BLaER1 treated with 17β-estradiol and CSF1 and Interleukin-3, amounts not matched to agents 10 nM and 100 nM (cell line): ENCODE results near the gene FAM20B.

ENCODE experiments used
- H3K27ac ChIP-seq, 11 experiments: shearing (Covaris generic); formaldehyde crosslinking; 2 replicates each; pipeline ENCODE4 v1.8.1; 2022
- H3K27me3 ChIP-seq, 11 experiments: shearing (Covaris generic); formaldehyde crosslinking; 2 replicates each; pipeline ENCODE4 v1.8.1; 2022
- H3K36me3 ChIP-seq, 11 experiments: shearing (Covaris generic); formaldehyde crosslinking; 2 replicates each; pipeline ENCODE4 v1.8.1; 2022
- H3K4me1 ChIP-seq, 10 experiments: shearing (Covaris generic); formaldehyde crosslinking; 2 replicates each; pipeline ENCODE4 v1.8.1; 2022
- H3K4me2 ChIP-seq, 11 experiments: shearing (Covaris generic); formaldehyde crosslinking; 2 replicates each; pipeline ENCODE4 v1.8.1; 2022
- H3K4me3 ChIP-seq, 10 experiments: shearing (Covaris generic); formaldehyde crosslinking; 2 replicates each; pipeline ENCODE4 v1.8.1; 2022
- H3K9ac ChIP-seq, 11 experiments: shearing (Covaris generic); formaldehyde crosslinking; 2 replicates each; pipeline ENCODE4 v1.8.1; 2022
- H3K9me3 ChIP-seq, 11 experiments: shearing (Covaris generic); formaldehyde crosslinking; replicated peaks in 1 of 11; 2 replicates each; pipeline ENCODE4 v1.8.1; 2022
- H4K20me1 ChIP-seq, 11 experiments: shearing (Covaris generic); formaldehyde crosslinking; 2 replicates each; pipeline ENCODE4 v1.8.1; 2022
- Cebpa-rat ChIP-seq, 11 experiments: shearing (Covaris generic); IDR thresholded peaks; 2 replicates each; pipeline ENCODE4 v1.8.1; 2022

FAM20B gene

DNA sequence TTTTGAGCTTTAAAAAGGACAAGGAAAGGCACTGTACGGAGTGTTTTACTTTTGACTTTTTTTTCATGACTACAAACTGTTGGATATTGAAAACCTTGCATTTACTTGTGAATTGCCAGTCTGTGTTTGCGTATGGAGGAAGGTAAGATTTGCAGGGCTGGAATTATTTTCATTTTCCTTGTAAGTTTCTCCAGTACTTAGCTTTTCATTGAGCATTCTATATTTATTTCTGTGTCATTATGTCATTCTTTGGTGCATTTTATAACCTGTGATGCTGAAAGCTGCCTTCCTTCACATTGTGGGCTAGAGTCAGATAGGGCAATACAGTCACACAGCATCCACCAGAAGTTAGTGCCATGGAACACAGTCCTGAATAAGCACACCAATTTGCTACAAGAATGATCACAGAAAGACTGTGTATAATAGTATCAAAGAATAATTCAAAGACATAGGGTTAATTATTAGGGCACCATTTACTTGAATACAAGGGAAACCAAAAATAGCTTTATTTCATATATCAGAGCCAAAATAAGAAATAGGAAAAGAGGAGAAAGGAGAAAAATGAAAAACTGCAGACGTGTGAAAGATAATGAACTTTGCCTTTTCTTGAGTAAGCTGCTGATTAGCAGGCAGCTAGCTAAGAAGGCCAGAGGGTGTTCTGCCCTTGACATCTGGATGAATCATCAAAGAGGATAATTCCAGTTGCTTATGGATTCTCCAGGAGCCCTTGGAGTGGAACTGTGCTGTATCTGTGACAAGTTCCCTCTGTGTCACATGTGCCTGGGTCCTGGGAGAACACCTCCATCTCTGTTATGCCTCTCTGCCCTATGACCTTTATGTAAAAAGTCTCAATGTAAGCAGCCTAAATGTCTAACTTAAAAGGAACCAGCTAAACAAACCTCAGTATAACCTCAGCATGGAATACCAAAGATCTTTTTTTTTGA, 8.0 kb upstream of the FAM20B start:
- TF ChIP-seq Cebpa-rat (IDR thresholded peaks at IDR 0.05) = no peak
- Histone ChIP-seq H3K4me3 (no peak overlapping the region; a peak in 1 of 20 replicates), H4K20me1 (no peaks in the 10 kb centered on the region), H3K9me3 (no peaks in the 10 kb centered on the region), H3K4me1 (peaks cover 12 to 37% (median 15%) of the 10 kb centered on the region in 10 experiments), H3K27me3 (peaks cover 0 to 8% (median 0%) of the 10 kb centered on the region in 11 experiments; a peak in 4 of 22 replicates), H3K27ac (peak overlapping the region in 4 of 11 experiments; percentile 22 to 71 (median 51); a peak in 8 of 22 replicates), H3K9ac (peak overlapping the region in 3 of 11 experiments; percentile 23 to 57 (median 52); a peak in 3 of 22 replicates), H3K4me2 (peak overlapping the region; percentile 32 to 85 (median 61); a peak in 19 of 22 replicates), H3K36me3 (no peaks in the 10 kb centered on the region)

DNA sequence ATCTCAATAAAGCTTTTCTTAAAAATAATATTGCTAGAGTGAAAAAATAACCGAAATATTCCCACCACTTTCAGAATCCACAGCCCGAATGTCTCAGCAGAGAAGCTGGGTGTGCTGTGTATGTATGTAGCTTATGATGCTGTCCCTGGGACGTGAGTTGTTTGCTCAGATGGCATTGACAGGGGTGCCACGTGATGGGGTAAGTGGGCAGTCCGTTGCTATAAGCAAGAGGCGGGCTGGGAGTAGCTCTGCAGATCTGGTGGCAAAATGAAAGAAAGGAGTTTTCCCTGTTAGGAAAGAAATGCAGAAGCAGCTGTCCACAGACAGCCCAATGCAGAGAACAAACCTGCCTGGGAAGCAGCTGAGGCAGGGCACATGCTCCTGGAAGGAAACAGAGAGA, 3.8 kb upstream of the FAM20B start:
- Histone ChIP-seq H3K4me3 (no peak overlapping the region), H3K36me3 (no peaks in the 10 kb centered on the region), H3K4me1 (peaks cover 13 to 40% (median 24%) of the 10 kb centered on the region in 10 experiments), H3K4me2 (peak overlapping the region in 2 of 11 experiments; percentile 1 to 13; a peak in 1 of 22 replicates), H3K27me3 (peaks cover 0 to 8% (median 0%) of the 10 kb centered on the region in 11 experiments; a peak in 4 of 22 replicates), H4K20me1 (peaks cover 0 to 2% (median 0%) of the 10 kb centered on the region in 11 experiments; a peak in 4 of 22 replicates), H3K9ac (0 out of 22 replicates have a peak overlapping the region, but pooled peaks of 1 of the 11 experiments have one; percentile 14), H3K27ac (no peak overlapping the region), H3K9me3 (no peaks in the 10 kb centered on the region)
- no peak for TF ChIP-seq Cebpa-rat (IDR thresholded peaks at IDR 0.05)

DNA sequence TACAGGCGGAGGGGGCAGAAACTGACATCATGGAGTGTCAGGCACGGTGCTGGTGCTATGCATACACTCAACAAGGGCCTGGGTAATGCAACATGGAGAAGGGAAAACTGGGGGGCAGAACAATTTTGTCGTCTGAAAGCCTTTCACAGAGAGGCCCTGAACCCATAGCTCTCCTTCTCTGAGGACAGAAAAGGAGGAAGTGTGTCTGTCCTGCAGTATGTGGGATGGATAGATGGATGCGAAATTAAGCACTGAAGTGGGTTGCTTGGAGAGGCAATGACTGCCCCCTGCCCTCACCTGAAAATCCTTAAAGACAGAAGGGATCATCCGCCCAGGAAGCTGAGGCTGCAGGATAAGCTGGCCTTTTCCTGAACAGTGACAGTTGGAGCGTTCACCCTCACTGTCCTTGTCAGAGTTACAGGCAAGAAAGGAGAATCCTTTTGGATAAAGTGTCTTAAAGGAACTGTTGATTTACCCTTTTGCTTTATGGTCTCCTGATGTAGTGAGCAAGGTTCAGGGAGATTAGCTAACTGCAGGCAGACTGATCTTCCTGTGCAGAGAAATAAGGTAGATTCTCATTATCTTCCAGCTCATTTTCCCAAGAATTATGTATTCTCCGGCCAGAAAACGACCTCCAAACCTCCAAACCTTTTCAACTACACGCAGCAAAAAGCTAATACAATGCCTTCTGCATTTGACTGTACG, 1.6 kb upstream of the FAM20B start:
- H3K36me3 ChIP-seq = no peaks in the 10 kb centered on the region
- H3K4me2 ChIP-seq = peak overlapping the region in 6 of 11 experiments; percentile 1 to 25 (median 14); a peak in 6 of 22 replicates
- H3K27me3 ChIP-seq = peaks cover 0 to 3% (median 0%) of the 10 kb centered on the region in 11 experiments; a peak in 4 of 22 replicates
- no peaks in the 10 kb centered on the region for H3K9me3 ChIP-seq
- no peak for TF ChIP-seq Cebpa-rat (IDR thresholded peaks at IDR 0.05)
- H4K20me1 ChIP-seq = peaks cover 0 to 24% (median 7%) of the 10 kb centered on the region in 11 experiments; a peak in 17 of 22 replicates
- no peak overlapping the region for H3K4me3 ChIP-seq
- H3K27ac ChIP-seq = no peak overlapping the region
- peaks cover 22 to 47% (median 33%) of the 10 kb centered on the region in 10 experiments for H3K4me1 ChIP-seq
- no peak overlapping the region for H3K9ac ChIP-seq

DNA sequence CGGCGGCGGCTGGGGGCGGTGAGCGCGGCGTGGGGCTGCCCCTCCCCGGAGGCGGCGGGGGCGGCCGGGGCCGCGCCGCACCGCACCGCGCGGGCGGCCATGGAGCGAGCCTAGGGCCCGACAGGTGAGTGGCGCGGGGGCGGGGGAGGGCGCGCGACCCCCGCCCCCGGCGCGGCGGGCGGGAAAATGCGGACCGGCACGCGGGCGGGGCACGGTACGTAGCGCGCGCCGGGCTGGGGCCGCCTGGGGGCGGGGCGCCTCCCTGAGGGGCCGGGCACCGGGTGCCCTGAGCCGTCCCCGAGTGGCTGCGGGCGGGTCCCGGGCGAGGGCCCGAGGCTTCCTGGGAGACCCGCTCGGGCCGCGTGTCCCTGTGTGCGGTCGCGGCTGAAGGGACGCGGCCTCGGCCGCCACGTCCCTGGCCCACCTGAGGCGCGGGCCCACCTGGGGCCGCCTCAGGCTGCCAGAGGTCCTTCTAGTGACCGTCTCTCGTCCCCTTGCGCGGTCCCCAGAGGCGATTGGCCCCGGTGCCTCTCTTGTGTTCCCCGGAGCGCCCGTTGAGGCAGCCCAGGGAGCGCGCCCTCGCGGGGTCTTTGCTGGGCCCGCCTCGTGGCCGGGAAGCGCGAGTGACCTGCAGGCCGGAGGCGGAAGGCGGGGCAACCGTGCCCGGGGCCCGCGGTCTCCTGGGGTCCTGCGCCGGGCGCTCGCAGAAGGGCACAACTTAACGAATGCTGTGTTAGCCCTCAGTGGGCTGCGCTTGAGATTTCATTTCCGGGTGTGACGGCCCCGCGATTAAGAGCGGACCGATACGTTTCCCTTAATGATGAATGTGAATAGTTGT, 500 bp downstream of the FAM20B start:
- no peaks in the 10 kb centered on the region for H3K9me3 ChIP-seq

DNA sequence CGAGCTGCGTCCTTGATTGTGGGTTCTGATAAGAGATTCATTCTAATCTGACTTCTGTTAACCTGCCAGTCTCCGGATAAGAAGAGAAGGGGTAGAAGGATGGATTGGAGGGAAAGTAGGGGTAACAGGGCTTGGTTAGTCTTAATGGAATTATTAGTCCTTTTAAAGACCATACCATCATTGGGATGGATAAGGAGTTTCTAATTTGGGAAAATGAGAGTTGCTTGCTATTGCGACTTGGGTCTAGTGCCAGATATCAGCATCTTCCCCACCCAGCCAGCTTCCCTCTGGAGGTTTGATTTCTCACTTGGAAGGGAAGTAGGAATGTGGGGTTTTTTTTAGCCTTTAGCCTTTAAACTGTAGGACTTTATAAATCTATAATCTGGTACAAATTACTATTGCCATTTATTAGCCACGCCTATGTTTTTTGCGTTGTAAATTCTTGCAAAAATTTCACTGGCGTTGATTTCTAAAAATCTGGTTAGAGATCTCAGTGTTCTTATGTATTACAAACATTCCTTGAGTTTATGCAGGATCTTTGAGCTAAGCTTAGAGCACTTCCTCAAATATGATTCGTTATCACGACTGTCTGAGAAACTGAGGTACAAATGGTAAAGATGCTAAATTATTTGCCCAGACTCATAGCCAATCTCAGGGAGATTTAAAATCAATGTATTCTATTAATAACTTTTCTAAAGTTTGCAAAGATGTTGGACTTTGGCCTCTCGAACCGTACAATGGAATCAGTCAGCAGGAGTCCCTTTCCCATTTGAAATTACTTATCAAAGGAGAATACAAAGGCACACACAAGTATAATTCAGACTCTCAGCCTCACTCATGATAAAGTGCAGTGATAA, 1.3 kb downstream of the FAM20B start:
- H4K20me1 ChIP-seq = peaks cover 5 to 53% (median 33%) of the 10 kb centered on the region in 11 experiments; a peak in 20 of 22 replicates
- H3K9ac ChIP-seq = peak overlapping the region; percentile 94 to 99 (median 98)
- H3K27me3 ChIP-seq = no peaks in the 10 kb centered on the region
- H3K27ac ChIP-seq = peak overlapping the region; percentile 94 to 99 (median 97)
- no peaks in the 10 kb centered on the region for H3K9me3 ChIP-seq
- H3K4me3 ChIP-seq = peak overlapping the region; percentile 82 to 99 (median 94)
- TF ChIP-seq Cebpa-rat (IDR thresholded peaks at IDR 0.05) = no peak
- H3K36me3 ChIP-seq = no peaks in the 10 kb centered on the region
- H3K4me1 ChIP-seq = peaks cover 22 to 51% (median 38%) of the 10 kb centered on the region in 10 experiments
- peak overlapping the region; percentile 77 to 88 (median 86) for H3K4me2 ChIP-seq

More for the DNA sequence above, 500 bp downstream of the FAM20B start:
- Histone ChIP-seq H4K20me1 (peaks cover 0 to 45% (median 25%) of the 10 kb centered on the region in 11 experiments; a peak in 19 of 22 replicates), H3K4me1 (peaks cover 22 to 56% (median 38%) of the 10 kb centered on the region in 10 experiments), H3K27ac (peak overlapping the region; percentile 94 to 99 (median 97)), H3K4me3 (peak overlapping the region; percentile 82 to 99 (median 94)), H3K9ac (peak overlapping the region; percentile 94 to 99 (median 98)), H3K4me2 (peak overlapping the region; percentile 77 to 88 (median 86)), H3K27me3 (no peaks in the 10 kb centered on the region), H3K36me3 (no peaks in the 10 kb centered on the region)
- TF ChIP-seq Cebpa-rat (IDR thresholded peaks at IDR 0.05) = no peak

DNA sequence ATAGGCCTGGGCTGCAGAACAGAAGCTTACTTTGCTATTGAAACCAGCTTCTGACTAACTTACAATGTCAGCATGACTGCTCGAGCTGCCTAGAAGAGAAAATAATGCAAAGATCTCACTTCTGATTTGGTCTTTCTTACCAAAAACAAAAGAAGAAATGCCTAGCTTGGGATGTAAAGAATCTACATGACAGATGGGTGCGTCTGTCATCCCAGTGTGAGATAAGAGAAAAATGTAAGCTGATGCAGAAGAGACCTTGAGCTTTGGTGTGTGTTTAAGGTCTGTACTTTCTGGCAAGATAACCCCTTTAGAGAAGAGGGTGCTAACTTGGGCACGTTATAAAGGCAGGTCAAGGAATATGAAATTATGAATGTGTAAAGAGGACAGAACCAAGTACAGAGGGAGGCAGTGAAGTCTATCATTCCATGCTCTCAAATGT, 3.6 kb downstream of the FAM20B start:
- H3K4me2 ChIP-seq = peak overlapping the region in 9 of 11 experiments; percentile 4 to 84 (median 21); a peak in 9 of 22 replicates
- peaks cover 25 to 50% (median 36%) of the 10 kb centered on the region in 10 experiments for H3K4me1 ChIP-seq
- TF ChIP-seq Cebpa-rat (IDR thresholded peaks at IDR 0.05) = no peak

DNA sequence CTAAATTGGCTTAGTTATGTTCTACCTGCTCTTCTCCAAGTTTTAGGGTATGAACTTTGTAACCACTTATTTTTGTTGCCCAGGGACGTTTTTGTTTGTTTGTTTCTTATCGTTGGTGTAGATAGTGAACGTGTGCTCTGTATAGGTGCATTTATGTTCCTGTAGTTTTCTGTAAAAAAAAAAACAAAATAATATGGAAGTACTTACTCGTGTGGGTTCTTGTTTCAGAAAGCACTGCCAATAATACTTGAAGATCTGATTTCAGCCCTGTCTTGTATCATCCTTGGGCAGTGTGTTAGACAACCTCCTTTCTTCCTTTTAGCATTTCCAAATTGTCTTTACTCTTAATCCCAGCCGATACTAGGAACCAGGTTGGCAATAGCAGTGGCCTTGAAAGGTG, 4.4 kb downstream of the FAM20B start:
- Histone ChIP-seq H3K9ac (no peak overlapping the region), H3K27ac (no peak overlapping the region), H3K27me3 (no peaks in the 10 kb centered on the region), H4K20me1 (peaks cover 7 to 84% (median 58%) of the 10 kb centered on the region in 11 experiments; a peak in 20 of 22 replicates), H3K4me2 (peak overlapping the region in 2 of 11 experiments; percentile 73 to 84; a peak in 2 of 22 replicates), H3K9me3 (no peaks in the 10 kb centered on the region), H3K36me3 (0 out of 22 replicates have a peak, but pooled peaks cover 0 to 3% (median 0%) of the 10 kb centered on the region in 11 experiments), H3K4me3 (no peak overlapping the region), H3K4me1 (peaks cover 28 to 53% (median 39%) of the 10 kb centered on the region in 10 experiments)
- TF ChIP-seq Cebpa-rat (IDR thresholded peaks at IDR 0.05) = no peak

More for the DNA sequence above, 3.6 kb downstream of the FAM20B start:
- no peak overlapping the region for H3K4me3 ChIP-seq
- no peaks in the 10 kb centered on the region for H3K9me3 ChIP-seq
- peak overlapping the region in 1 of 11 experiments; percentile 25; a peak in 2 of 22 replicates for H3K9ac ChIP-seq
- no peak overlapping the region for H3K27ac ChIP-seq
- no peaks in the 10 kb centered on the region for H3K27me3 ChIP-seq
- H4K20me1 ChIP-seq = peaks cover 5 to 76% (median 50%) of the 10 kb centered on the region in 11 experiments; a peak in 20 of 22 replicates
- 0 out of 22 replicates have a peak, but pooled peaks cover 0 to 3% (median 0%) of the 10 kb centered on the region in 11 experiments for H3K36me3 ChIP-seq
